HuH-7 (cell line): ENCODE results near the gene SETBP1.
"Not testable (repeated sequence)": the region's sequence is repeated elsewhere in the genome, so short reads cannot be mapped to it uniquely, and the experiment has no call there.

Source experiments
- DNase-seq: peaks from one replicate; pipeline ENCODE4 v3.0.0; 2011; ENCODE audit warnings: low spot score

The SETBP1 gene

GRCh38 chr18:44791520-44791919 lies 110.8 kb downstream of the SETBP1 start:
- no peak for DNase-seq

DNA sequence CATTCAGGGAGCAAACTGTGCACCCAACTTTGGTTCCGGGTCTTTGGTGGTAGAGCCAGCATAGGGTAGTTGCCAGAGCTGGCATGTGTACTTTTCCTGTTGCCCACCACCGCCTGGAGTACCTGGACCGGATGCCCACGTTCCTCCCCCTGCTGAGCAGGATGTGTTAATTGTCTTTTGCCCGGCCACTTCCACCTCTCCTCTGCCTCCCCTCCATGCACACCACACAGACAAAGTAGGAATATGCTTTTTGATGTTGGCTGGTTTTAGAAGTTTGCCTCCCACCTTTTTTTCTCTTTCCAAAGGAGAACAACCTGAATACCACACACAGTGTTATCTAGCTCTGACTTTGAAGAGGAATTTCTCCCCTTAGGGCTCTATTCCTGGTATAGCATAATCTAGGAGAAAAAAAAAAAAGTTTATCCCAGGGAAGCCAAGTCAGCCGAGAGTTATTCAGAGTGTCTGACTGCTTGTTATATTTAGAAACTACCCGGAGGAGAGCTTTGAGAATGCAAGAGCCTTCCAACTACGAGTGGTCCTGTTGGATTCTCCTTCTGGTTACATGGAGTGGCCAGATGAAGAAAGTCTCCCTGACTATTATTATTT lies 111.9 kb downstream of the SETBP1 start:
- DNase-seq = no peak

DNA sequence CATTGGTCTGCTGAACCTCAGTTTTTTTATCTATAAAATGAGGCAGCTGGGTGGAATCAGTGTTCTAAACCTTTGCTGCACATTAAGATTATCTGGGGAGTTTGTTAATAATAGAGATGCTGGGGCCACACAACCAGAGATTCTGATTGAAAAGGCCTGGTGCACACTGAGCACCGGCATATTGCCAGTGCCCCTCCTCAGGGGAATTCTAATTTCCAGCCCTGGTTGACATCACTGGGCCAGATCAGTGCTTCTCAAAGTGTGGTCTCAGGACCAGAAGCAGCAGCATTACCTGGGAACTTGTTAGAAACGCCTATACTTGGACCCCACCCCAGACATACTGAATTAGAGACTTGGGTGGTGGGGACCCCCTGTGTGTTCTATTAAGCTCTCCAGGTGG lies 112.5 kb downstream of the SETBP1 start:
- no peak for DNase-seq

DNA sequence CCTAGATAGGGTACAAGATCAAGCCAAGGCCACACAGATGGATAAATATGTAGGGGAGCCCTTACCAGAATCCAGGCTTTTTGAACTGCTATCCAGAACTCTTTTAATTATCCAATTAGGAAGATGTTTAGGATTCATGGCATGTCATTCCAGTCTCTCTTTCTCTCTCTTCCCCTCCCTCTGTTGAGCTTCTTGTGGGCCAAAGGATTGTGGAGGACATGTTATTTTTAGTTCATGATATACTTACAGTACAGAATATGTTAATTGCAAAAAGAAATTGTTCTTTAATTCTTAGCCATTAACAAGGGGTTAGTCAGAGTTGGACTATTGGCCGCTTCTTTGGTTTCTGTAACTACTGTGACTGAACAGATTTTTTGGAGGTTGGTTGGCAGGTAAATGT lies 113.0 kb downstream of the SETBP1 start:
- no peak for DNase-seq

- no peak for DNase-seq
These were observed 114.6 kb downstream of the SETBP1 start for GRCh38 chr18:44795241-44795640.

DNA sequence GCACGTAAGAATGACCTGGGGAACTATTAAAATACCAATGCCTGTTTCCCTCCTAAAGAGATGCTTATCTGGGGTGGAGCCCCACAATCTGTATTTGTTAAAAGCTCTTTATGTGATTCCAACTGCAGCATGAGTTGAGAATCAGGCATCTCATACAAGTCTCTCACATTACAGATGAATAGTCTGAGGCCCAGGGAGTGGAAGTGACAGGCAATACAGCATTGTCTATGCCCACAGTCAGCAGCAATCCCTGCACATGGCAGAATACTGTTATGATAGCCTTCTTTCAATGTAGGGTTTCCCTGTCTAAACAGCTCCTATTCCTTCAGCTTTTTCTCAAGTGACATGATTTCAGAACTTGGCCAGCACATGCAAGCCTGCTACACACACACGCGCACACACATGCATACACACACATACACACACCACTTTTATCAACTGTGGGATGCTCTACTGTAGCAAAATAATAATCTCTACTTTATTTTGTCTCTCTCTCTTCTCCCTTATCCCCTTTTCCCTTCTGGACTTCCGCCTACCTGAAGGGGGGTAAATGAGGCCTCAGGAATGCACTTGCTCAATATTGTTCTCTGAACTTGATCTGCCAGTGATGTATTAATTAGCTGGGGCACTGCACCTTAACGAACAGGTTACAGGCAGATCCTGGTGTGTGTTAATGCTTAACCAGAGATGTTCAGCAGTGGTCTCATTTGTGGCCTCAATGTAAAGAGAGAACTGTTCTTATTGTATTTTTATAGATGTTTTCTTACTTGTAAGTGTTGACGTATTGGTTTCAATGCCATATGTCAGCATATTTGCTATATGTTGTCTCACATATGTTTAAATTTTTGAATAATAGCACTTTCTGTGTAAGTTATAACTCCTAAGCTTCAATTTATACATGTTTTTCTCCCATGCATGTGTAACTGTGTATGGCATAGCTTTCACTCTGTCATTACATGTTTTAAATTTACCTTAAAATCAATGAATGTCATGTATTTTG lies 116.0 kb downstream of the SETBP1 start:
- DNase-seq = no peak

GRCh38 chr18:44798433-44799048 lies 117.9 kb downstream of the SETBP1 start:
- DNase-seq = no peak

DNA sequence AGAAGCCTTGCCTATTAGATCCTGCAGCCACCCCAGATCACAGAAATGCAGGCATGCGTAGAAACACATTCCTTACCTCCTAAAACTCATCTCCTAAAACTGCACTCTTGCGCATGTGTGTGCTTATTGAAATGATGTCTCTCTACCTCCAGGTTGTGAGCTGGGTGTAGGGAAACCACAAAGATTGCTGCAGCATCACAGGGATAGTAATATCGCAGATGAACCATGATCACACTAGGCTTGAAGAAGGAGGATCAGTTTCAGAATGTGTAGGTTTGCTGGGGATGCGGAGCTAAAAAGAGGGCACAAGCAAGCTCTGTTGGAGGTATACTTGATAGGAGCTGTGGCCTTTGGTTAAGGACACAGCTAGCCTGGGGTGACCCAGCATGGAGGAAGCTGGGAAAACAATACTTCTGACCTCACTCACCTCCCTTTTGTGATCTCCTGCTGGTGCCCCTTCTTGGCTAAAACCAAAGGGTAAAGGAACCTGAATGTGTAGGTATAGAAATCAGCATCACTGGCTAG lies 118.8 kb downstream of the SETBP1 start:
- DNase-seq = no peak

DNA sequence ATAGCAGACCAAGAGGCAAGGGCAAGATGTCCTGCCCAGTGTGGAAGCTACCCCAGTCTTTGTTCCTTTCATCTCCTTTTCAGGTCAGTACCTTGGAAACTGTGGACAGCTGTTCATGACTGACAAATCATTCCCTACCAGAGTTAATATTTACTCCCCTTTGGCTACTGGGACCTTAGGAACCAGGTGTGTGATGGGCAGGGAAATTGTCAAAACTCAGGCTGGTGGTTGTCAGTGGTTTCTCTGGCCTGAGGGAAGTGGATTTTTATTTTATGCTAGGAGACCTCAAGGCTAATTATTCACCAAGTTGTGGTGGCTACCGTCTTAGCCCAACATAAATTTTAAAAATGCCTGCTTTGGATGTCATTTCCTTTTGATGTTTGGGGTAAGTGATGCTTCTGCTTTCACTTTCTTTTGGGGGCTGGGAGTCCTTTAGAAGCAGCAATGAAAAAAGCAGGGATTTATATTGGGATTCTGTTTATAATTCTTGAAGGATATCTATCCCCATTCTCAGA lies 119.3 kb downstream of the SETBP1 start:
- no peak for DNase-seq

- not testable (repeated sequence) for DNase-seq
These were observed 120.1 kb downstream of the SETBP1 start for GRCh38 chr18:44800766-44801165.

- DNase-seq = no peak
These were observed 121.1 kb downstream of the SETBP1 start for GRCh38 chr18:44801781-44802180.

DNA sequence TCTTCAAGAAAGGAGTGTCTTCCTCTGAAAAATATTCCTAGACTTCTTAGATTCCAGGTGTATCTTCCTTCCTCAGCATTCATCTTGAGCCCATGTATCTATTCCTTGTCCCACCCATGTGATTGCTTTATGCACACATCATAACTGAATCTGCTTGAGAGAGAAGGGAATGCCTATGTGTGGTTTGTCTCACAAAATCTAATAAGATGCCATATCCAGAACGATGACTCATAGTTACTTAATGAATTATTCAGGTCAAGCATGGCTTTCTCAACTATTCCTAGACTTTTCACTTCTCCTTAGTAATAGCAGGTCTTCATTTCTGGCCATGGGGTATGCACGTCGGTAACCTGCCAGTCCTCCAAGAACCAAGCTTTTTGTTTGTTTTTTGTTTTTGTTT lies 121.8 kb downstream of the SETBP1 start:
- DNase-seq = no peak

GRCh38 chr18:44803019-44803650 lies 122.4 kb downstream of the SETBP1 start:
- DNase-seq = no peak

DNA sequence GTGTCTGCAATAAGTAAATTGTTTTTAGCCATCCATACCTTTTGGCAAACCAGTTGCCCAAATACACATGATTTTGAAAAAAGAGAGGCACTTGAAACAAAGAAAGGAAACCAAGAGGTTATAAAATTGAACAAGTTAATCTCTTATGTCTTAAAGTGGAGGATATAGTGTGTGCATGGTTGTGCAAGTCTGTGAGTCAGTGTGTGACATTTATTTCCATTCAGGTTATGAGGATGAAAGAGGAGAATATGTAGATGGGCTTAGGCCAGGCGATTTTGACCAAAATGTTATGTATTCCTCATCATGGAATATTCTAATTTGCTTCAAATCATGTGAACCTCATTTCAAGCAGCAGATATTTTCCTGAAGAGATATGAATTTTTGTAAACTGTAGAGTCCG lies 123.3 kb downstream of the SETBP1 start:
- DNase-seq = no peak

DNA sequence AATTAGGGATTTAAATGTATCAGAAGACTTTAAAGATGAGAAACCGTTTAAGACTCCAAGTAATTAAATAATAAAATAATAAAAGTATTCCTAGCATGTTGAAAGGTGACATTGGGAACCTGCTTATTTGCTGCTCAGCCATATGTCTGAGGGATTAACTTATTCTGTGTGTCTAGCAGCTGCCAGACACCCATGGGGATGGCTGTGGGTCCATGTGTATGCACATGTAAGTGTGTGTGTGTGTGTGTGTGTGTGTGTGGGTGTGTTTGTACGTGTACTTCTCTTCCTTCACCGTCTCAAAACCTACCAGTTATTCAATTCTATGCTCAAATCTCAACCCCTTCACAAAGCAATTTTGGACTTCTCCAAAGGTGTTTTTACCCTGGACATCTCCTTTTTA lies 124.5 kb downstream of the SETBP1 start:
- DNase-seq = no peak

- no peak for DNase-seq
These were observed 125.0 kb downstream of the SETBP1 start for GRCh38 chr18:44805643-44806042.

DNA sequence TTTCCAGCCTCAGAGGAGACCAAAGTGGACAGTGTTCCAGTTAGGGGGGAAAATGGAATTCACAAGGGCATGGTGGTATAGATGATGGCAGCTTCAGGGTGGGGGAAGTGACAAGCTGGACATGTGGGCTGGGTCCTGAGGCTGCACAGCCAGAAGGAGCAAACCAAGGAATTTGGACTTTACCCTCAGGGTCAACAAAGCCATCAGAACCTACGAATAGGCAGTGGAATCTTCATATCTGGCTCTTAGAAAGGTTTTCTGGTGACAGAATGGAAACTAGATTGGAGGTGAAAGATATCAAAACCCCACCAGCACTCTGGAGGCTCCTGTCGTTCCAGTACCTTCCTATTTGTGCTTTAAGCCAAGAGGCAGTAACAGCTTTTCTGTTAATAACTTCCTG lies 127.1 kb downstream of the SETBP1 start:
- DNase-seq = peak; percentile 36

DNA sequence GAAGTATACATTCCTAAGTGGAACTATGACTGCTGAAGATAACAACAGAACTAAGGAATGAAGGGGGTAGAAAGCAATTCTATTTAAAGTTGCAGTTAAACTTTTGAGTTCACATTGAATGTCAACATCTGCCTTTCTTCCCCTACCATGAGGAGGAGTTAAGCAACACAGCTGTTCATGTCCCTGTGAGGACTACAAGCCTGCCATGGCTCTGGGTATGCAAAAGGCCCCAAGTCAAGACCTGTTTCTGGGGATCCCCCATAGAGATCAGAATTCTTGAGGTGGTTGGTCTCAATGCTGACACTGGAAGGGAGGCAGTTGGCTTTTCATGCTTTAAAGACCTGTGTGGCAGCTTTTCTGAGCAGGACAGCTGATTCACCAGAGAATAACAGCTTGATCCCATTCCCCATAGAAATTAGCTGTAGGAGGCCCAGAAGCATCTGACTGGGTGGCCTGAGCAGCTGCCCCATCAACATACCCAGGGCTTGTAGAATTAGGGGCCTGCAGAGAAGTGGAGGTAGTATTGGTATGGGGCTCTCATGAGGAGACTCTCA lies 131.0 kb downstream of the SETBP1 start:
- no peak for DNase-seq

GRCh38 chr18:44812426-44812825 lies 131.7 kb downstream of the SETBP1 start:
- no peak for DNase-seq

- no peak for DNase-seq
These were observed 132.9 kb downstream of the SETBP1 start for GRCh38 chr18:44813586-44813985.

GRCh38 chr18:44815108-44815507 lies 134.4 kb downstream of the SETBP1 start:
- no peak for DNase-seq

DNA sequence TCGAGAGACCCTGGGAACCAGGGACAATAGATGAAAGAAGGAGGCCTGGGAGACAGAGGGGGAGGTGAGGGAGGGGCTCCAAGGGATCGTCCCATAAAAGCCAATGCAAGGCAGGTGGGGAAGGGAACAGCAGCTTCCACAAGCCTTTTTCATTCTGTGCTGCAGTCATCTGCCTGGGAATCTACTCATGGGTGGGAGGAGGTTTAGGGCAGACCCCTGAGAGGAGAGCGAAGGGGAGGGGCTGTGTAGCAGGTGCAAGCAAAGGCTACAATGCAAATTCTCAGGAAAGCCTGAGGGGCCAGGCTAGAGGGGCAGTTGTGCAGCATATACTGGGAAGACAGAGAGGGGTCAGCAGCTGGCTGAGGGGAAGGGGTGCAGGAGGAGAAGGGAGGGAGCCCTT lies 135.4 kb downstream of the SETBP1 start:
- no peak for DNase-seq
